ENCODE results near the gene HOXD13.

The HOXD13 gene

GRCh38 chr2:176094349-176094748, 1.8 kb downstream of the HOXD13 start:
- no peak for DNase-seq (ENCODE audit: low spot score)

- no peak for DNase-seq (ENCODE audit: low spot score)
Measured at GRCh38 chr2:176095421-176095820, 2.9 kb downstream of the HOXD13 start.

- DNase-seq (ENCODE audit: low spot score), result no peak
Measured at GRCh38 chr2:176096243-176096985, 3.9 kb downstream of the HOXD13 start.

GRCh38 chr2:176096986-176097819, 4.7 kb downstream of the HOXD13 start:
- DNase-seq (ENCODE audit: low spot score), result peak; percentile 74

- DNase-seq (ENCODE audit: low spot score), result no peak
Measured at GRCh38 chr2:176097820-176098365, 5.4 kb downstream of the HOXD13 start.

GRCh38 chr2:176098366-176099158, 6.0 kb downstream of the HOXD13 start:
- DNase-seq (ENCODE audit: low spot score), result no peak

GRCh38 chr2:176099159-176099727, 6.7 kb downstream of the HOXD13 start:
- no peak for DNase-seq (ENCODE audit: low spot score)

GRCh38 chr2:176099728-176100546, 7.4 kb downstream of the HOXD13 start, which contains the start of gene HOXD12:
Gene HOXD12, plus strand, starts transcription at chr2:176099795. Its CDS starts 7 bp downstream, at chr2:176099802.
- DNase-seq (ENCODE audit: low spot score), result no peak

- no peak for DNase-seq (ENCODE audit: low spot score)
Measured at GRCh38 chr2:176100547-176101140, 8.1 kb downstream of the HOXD13 start.

- DNase-seq (ENCODE audit: low spot score), result no peak
Measured at GRCh38 chr2:176101216-176101830, 8.8 kb downstream of the HOXD13 start.

- no peak for DNase-seq (ENCODE audit: low spot score)
Measured at GRCh38 chr2:176101842-176102241, 9.3 kb downstream of the HOXD13 start.

GRCh38 chr2:176102309-176102866, 9.9 kb downstream of the HOXD13 start:
- DNase-seq (ENCODE audit: low spot score), result no peak

GRCh38 chr2:176103194-176103593, 10.7 kb downstream of the HOXD13 start:
- no peak for DNase-seq (ENCODE audit: low spot score)

GRCh38 chr2:176103742-176104315, 11.3 kb downstream of the HOXD13 start:
- DNase-seq (ENCODE audit: low spot score), result no peak

GRCh38 chr2:176104316-176105077, 12.0 kb downstream of the HOXD13 start:
- peak; percentile 74 for DNase-seq (ENCODE audit: low spot score)

- DNase-seq (ENCODE audit: low spot score), result no peak
Measured at GRCh38 chr2:176105078-176105729, 12.7 kb downstream of the HOXD13 start.

- no peak for DNase-seq (ENCODE audit: low spot score)
Measured at GRCh38 chr2:176105730-176106580, 13.4 kb downstream of the HOXD13 start.

All from kidney tubule cell (primary cell).